HepG2 (cell line): ENCODE measurements around the gene CRTC2. TPM values are rescaled to one million over a fixed set of nuclear protein-coding genes. Genes with fewer than 3 reads are reported as not detected.
A peak's percentile ranks its signal among the peaks of the same experiment; 100 is the strongest.

Source experiments
- AGO1 ChIP-seq: fragments of 200-400 bp; formaldehyde crosslinking; IDR thresholded peaks from 2 replicates; pipeline ENCODE4 v1.6.1; 2017; ENCODE audit warnings: mild to moderate bottlenecking, low read depth, low read length, moderate library complexity; ENCODE audit not compliant: poor library complexity, severe bottlenecking
- AHR ChIP-seq: IDR thresholded peaks from 2 replicates; pipeline ENCODE4 v1.6.1; 2018; ENCODE audit warnings: missing genetic modification reagents, missing compliant biosample characterization
- ASH2L ChIP-seq: fragments of 300-600, 200-600 bp; sonication (generic); IDR thresholded peaks from 2 replicates; pipeline ENCODE4 v1.7.0; 2017; ENCODE audit warnings: low read depth, mild to moderate bottlenecking, moderate library complexity, mixed read lengths, low read length; ENCODE audit not compliant: insufficient read length
- ATF1 ChIP-seq: IDR thresholded peaks from 2 replicates; pipeline ENCODE4 v1.6.1; 2016; ENCODE audit warnings: mild to moderate bottlenecking, control low read depth
- BCL3 ChIP-seq: sonication (generic); formaldehyde crosslinking; IDR thresholded peaks from 2 replicates; pipeline ENCODE4 v1.5.1; 2020; ENCODE audit warnings: mild to moderate bottlenecking, missing genetic modification reagents, moderate library complexity
- E2F2 ChIP-seq: sonication (generic); formaldehyde crosslinking; IDR thresholded peaks from 2 replicates; pipeline ENCODE4 v1.4.0; 2020; ENCODE audit warnings: missing genetic modification reagents, borderline replicate concordance
- EEA1 ChIP-seq: sonication (generic); formaldehyde crosslinking; IDR thresholded peaks from 2 replicates; pipeline ENCODE4 v1.5.1; 2020; ENCODE audit warnings: mild to moderate bottlenecking, missing genetic modification reagents, borderline replicate concordance
- FOXO1 ChIP-seq: sonication (generic); formaldehyde crosslinking; IDR thresholded peaks from 2 replicates; pipeline ENCODE4 v1.4.0; 2020; ENCODE audit warnings: missing genetic modification reagents
- HCFC1 ChIP-seq: fragments of 150-350 bp; IDR thresholded peaks from 2 replicates; pipeline ENCODE4 v1.6.1; 2014; ENCODE audit warnings: low read depth, low read length
- MXD4 ChIP-seq: IDR thresholded peaks from 2 replicates; pipeline ENCODE4 v1.6.1; 2016; ENCODE audit warnings: mild to moderate bottlenecking, missing biosample characterization, missing genetic modification reagents
- NR2F1 ChIP-seq, 2 experiments: fragments of 450-650 bp in 1 of 2; formaldehyde crosslinking in 1 of 2; IDR thresholded peaks; 2 replicates each; pipeline versions ENCODE4 v1.5.0 to v1.6.1; 2016 to 2020; ENCODE audit warnings: mild to moderate bottlenecking in 1 of 2, missing compliant biosample characterization in 1 of 2, missing genetic modification reagents in 1 of 2, moderate library complexity in 1 of 2
- PITX1 ChIP-seq: sonication (generic); formaldehyde crosslinking; IDR thresholded peaks from 2 replicates; pipeline ENCODE4 v1.5.1; 2020; ENCODE audit warnings: mild to moderate bottlenecking, missing genetic modification reagents
- RELA ChIP-seq: sonication (generic); formaldehyde crosslinking; IDR thresholded peaks from 2 replicates; pipeline ENCODE4 v1.4.0; 2020; ENCODE audit warnings: missing genetic modification reagents
- RFXANK ChIP-seq: IDR thresholded peaks from 2 replicates; pipeline ENCODE4 v1.6.1; 2016
- SYNCRIP ChIP-seq: fragments of 200-400 bp; formaldehyde crosslinking; IDR thresholded peaks from 2 replicates; pipeline ENCODE4 v1.6.1; 2018; ENCODE audit warnings: mild to moderate bottlenecking, low read depth, low read length; ENCODE audit not compliant: insufficient read depth
- ZBTB38 ChIP-seq: sonication (generic); formaldehyde crosslinking; IDR thresholded peaks from 2 replicates; pipeline ENCODE4 v1.5.1; 2020; ENCODE audit warnings: mild to moderate bottlenecking, missing genetic modification reagents
- ZFP36L2 ChIP-seq: sonication (generic); formaldehyde crosslinking; IDR thresholded peaks from 2 replicates; pipeline ENCODE4 v1.4.0; 2020; ENCODE audit warnings: missing genetic modification reagents
- ZFYVE20 ChIP-seq: sonication (generic); formaldehyde crosslinking; IDR thresholded peaks from 2 replicates; pipeline ENCODE4 v1.8.0; 2023; ENCODE audit warnings: low read depth, mild to moderate bottlenecking, moderate library complexity, missing genetic modification reagents, borderline replicate concordance
- ZNF569 ChIP-seq: sonication (generic); formaldehyde crosslinking; IDR thresholded peaks from 2 replicates; pipeline ENCODE4 v1.5.0; 2020; ENCODE audit warnings: mild to moderate bottlenecking, missing genetic modification reagents, moderate library complexity, borderline replicate concordance
- ZNF674 ChIP-seq: sonication (generic); formaldehyde crosslinking; IDR thresholded peaks from 2 replicates; pipeline ENCODE4 v1.5.0; 2020; ENCODE audit warnings: low read depth, mild to moderate bottlenecking, missing genetic modification reagents
- ZNF737 ChIP-seq: sonication (generic); formaldehyde crosslinking; IDR thresholded peaks from 2 replicates; pipeline ENCODE4 v1.5.0; 2020; ENCODE audit warnings: missing genetic modification reagents, mild to moderate bottlenecking, borderline replicate concordance
- ZNF740 ChIP-seq: sonication (generic); formaldehyde crosslinking; IDR thresholded peaks from 2 replicates; pipeline ENCODE4 v1.4.0; 2020; ENCODE audit warnings: missing genetic modification reagents
- ZNF766 ChIP-seq: sonication (generic); formaldehyde crosslinking; IDR thresholded peaks from 2 replicates; pipeline ENCODE4 v1.5.0; 2020; ENCODE audit warnings: missing genetic modification reagents, borderline replicate concordance
- ZNF772 ChIP-seq: sonication (generic); formaldehyde crosslinking; IDR thresholded peaks from 2 replicates; pipeline ENCODE4 v1.5.0; 2020; ENCODE audit warnings: mild to moderate bottlenecking, missing genetic modification reagents
- ZSCAN5A ChIP-seq: sonication (generic); formaldehyde crosslinking; IDR thresholded peaks from 2 replicates; pipeline ENCODE4 v1.8.0; 2022; ENCODE audit warnings: mild to moderate bottlenecking, missing genetic modification reagents, borderline replicate concordance
- polyA plus RNA-seq, 8 experiments: library from polyadenylated mRNA; depleted of rRNA in 3 of 8; stranded (reverse) in 7 of 8; unstranded in 1 of 8; fragments of >200 nt; fragmentation: Illumina TruSeq in 4 of 8; extraction: Trizol in 4 of 8; gene quantifications; 2 replicates each; pipeline versions ENCODE4 v1.2.1 to v1.2.3, GENCODE V29; 2011 to 2016; ENCODE audit warnings: low read depth in 4 of 8, missing spikeins in 1 of 8, mixed read lengths in 1 of 8; ENCODE audit not compliant: insufficient read depth in 1 of 8
- total RNA-seq, 5 experiments: library from RNA; depleted of rRNA; stranded (reverse); fragments of >200 nt; fragmentation: Illumina TruSeq; extraction: Trizol; gene quantifications; 2 replicates each; pipeline ENCODE4 v1.2.3, GENCODE V29; 2016; ENCODE audit warnings: low read depth in 1 of 5

Gene CRTC2
- total and polyA plus RNA-seq, 2 of the 13 experiments (the other 11 are each of a cell fraction or from before 2014, with no cell fraction given) = 6.1 to 26.7 TPM

GRCh38 chr1:153977250-153978240 is 19.1 kb upstream of the CRTC2 start, which contains the start of gene JTB (continued):
- TF ChIP-seq ZSCAN5A (CRISPR knock-in tag) (peak; percentile 36), ZNF674 (CRISPR knock-in tag) (no peak), HCFC1 (peak; percentile 82), E2F2 (CRISPR knock-in tag) (peak; percentile 16; the same call in 1 of the 2 replicates), ASH2L (peak; percentile 92), AHR (CRISPR knock-in tag) (no peak), SYNCRIP (no peak), EEA1 (CRISPR knock-in tag) (0 out of 2 replicates have a peak, but pooled peaks have one; percentile 17), ZBTB38 (CRISPR knock-in tag) (peak; percentile 58; the same call in 1 of the 2 replicates), ZNF569 (no peak), BCL3 (CRISPR knock-in tag) (peak; percentile 87; the same call in 1 of the 2 replicates), PITX1 (CRISPR knock-in tag) (no peak), ZNF772 (CRISPR knock-in tag) (no peak; the same call in 1 of the 2 replicates), FOXO1 (CRISPR knock-in tag) (peak; percentile 48), RFXANK (CRISPR knock-in tag) (no peak), NR2F1 (CRISPR knock-in tag; IDR thresholded peaks at IDR 0.05) (no peak), ZNF766 (CRISPR knock-in tag) (0 out of 2 replicates have a peak, but pooled peaks have one; percentile 52), RELA (CRISPR knock-in tag) (no peak), ZFP36L2 (CRISPR knock-in tag) (no peak), ZFYVE20 (CRISPR knock-in tag) (0 out of 2 replicates have a peak, but pooled peaks have one; percentile 69), ZNF737 (CRISPR knock-in tag) (0 out of 2 replicates have a peak, but pooled peaks have one; percentile 71), ATF1 (CRISPR knock-in tag) (no peak), MXD4 (CRISPR knock-in tag) (peak; percentile 16), AGO1 (peak; percentile 56), ZNF740 (CRISPR knock-in tag) (peak; percentile 80; the same call in 1 of the 2 replicates)
